HepG2 (cell line): ENCODE data around the gene RMI1. TPM values are rescaled to one million over a fixed set of nuclear protein-coding genes. Genes with fewer than 3 reads are reported as not detected.

Experiments used
- AKAP8 ChIP-seq: sonication (generic); formaldehyde crosslinking; IDR thresholded peaks from 2 replicates; pipeline ENCODE4 v1.5.1; 2020; ENCODE audit warnings: mild to moderate bottlenecking, missing genetic modification reagents
- DPF2 ChIP-seq: sonication (generic); formaldehyde crosslinking; IDR thresholded peaks from 2 replicates; pipeline ENCODE4 v1.4.0; 2020; ENCODE audit warnings: mild to moderate bottlenecking, low read depth, missing genetic modification reagents, borderline replicate concordance
- GATA4 ChIP-seq: sonication (generic); IDR thresholded peaks from 2 replicates; pipeline ENCODE4 v1.6.1; 2016; ENCODE audit warnings: antibody characterized with exemption, low read depth, borderline replicate concordance
- IRF9 ChIP-seq: sonication (generic); formaldehyde crosslinking; IDR thresholded peaks from 2 replicates; pipeline ENCODE4 v1.8.0; 2022; ENCODE audit warnings: missing genetic modification reagents, mild to moderate bottlenecking, borderline replicate concordance
- MTF2 ChIP-seq: sonication (generic); formaldehyde crosslinking; IDR thresholded peaks from 2 replicates; pipeline ENCODE4 v1.5.0; 2020; ENCODE audit warnings: missing genetic modification reagents, borderline replicate concordance
- NFKB2 ChIP-seq: sonication (generic); formaldehyde crosslinking; IDR thresholded peaks from 2 replicates; pipeline ENCODE4 v1.4.0; 2020; ENCODE audit warnings: missing genetic modification reagents, borderline replicate concordance
- NR2C2 ChIP-seq: sonication (generic); formaldehyde crosslinking; IDR thresholded peaks from 2 replicates; pipeline ENCODE4 v1.4.0; 2020; ENCODE audit warnings: missing genetic modification reagents, mild to moderate bottlenecking, moderate library complexity, borderline replicate concordance
- NR2F1 ChIP-seq, 2 experiments: fragments of 450-650 bp in 1 of 2; formaldehyde crosslinking in 1 of 2; IDR thresholded peaks; 2 replicates each; pipeline versions ENCODE4 v1.5.0 to v1.6.1; 2016 to 2020; ENCODE audit warnings: mild to moderate bottlenecking in 1 of 2, missing compliant biosample characterization in 1 of 2, missing genetic modification reagents in 1 of 2, moderate library complexity in 1 of 2
- PRDM15 ChIP-seq: sonication (generic); formaldehyde crosslinking; IDR thresholded peaks from 2 replicates; pipeline ENCODE4 v1.4.0; 2020; ENCODE audit warnings: missing genetic modification reagents
- RBAK ChIP-seq: sonication (generic); formaldehyde crosslinking; IDR thresholded peaks from 2 replicates; pipeline ENCODE4 v1.5.1; 2020; ENCODE audit warnings: mild to moderate bottlenecking, missing genetic modification reagents
- SOX5 ChIP-seq: IDR thresholded peaks from 2 replicates; pipeline ENCODE4 v1.6.1; 2016; ENCODE audit warnings: borderline replicate concordance
- TBX2 ChIP-seq: sonication (generic); formaldehyde crosslinking; IDR thresholded peaks from 2 replicates; pipeline ENCODE4 v1.5.0; 2020; ENCODE audit warnings: missing genetic modification reagents, mild to moderate bottlenecking, borderline replicate concordance
- YEATS4 ChIP-seq: sonication (generic); formaldehyde crosslinking; IDR thresholded peaks from 2 replicates; pipeline ENCODE4 v1.4.0; 2020; ENCODE audit warnings: missing genetic modification reagents, borderline replicate concordance
- ZMYM2 ChIP-seq: sonication (generic); formaldehyde crosslinking; IDR thresholded peaks from 2 replicates; pipeline ENCODE4 v1.8.0; 2022; ENCODE audit warnings: mild to moderate bottlenecking, missing genetic modification reagents
- ZMYM4 ChIP-seq: sonication (generic); formaldehyde crosslinking; IDR thresholded peaks from 2 replicates; pipeline ENCODE4 v1.8.1; 2023; ENCODE audit warnings: mild to moderate bottlenecking, missing genetic modification reagents
- ZNF12 ChIP-seq: sonication (generic); formaldehyde crosslinking; IDR thresholded peaks from 2 replicates; pipeline ENCODE4 v1.5.0; 2020; ENCODE audit warnings: missing genetic modification reagents
- ZNF24 ChIP-seq: fragments of 450-650 bp; IDR thresholded peaks from 2 replicates; pipeline ENCODE4 v1.6.1; 2017; ENCODE audit warnings: antibody characterized with exemption, mild to moderate bottlenecking
- ZNF30 ChIP-seq: sonication (generic); formaldehyde crosslinking; IDR thresholded peaks from 2 replicates; pipeline ENCODE4 v1.5.0; 2020; ENCODE audit warnings: mild to moderate bottlenecking, missing genetic modification reagents
- ZNF441 ChIP-seq: sonication (generic); formaldehyde crosslinking; IDR thresholded peaks from 2 replicates; pipeline ENCODE4 v1.7.0; 2021; ENCODE audit warnings: missing genetic modification reagents, borderline replicate concordance
- polyA plus RNA-seq, 8 experiments: library from polyadenylated mRNA; depleted of rRNA in 3 of 8; stranded (reverse) in 7 of 8; unstranded in 1 of 8; fragments of >200 nt; fragmentation: Illumina TruSeq in 4 of 8; extraction: Trizol in 4 of 8; gene quantifications; 2 replicates each; pipeline versions ENCODE4 v1.2.1 to v1.2.3, GENCODE V29; 2011 to 2016; ENCODE audit warnings: low read depth in 4 of 8, missing spikeins in 1 of 8, mixed read lengths in 1 of 8; ENCODE audit not compliant: insufficient read depth in 1 of 8
- total RNA-seq, 5 experiments: library from RNA; depleted of rRNA; stranded (reverse); fragments of >200 nt; fragmentation: Illumina TruSeq; extraction: Trizol; gene quantifications; 2 replicates each; pipeline ENCODE4 v1.2.3, GENCODE V29; 2016; ENCODE audit warnings: low read depth in 1 of 5
- TF ChIP-seq, protein P1 (sequence below): sonication (generic); formaldehyde crosslinking; IDR thresholded peaks from 2 replicates; pipeline ENCODE4 v1.8.1; 2023; ENCODE audit warnings: mild to moderate bottlenecking, moderate library complexity, missing genetic modification reagents
- TF ChIP-seq, protein P2 (sequence below): sonication (generic); formaldehyde crosslinking; conservative IDR thresholded peaks from 2 replicates; pipeline ENCODE4 v1.4.0; 2020; ENCODE audit warnings: missing genetic modification reagents

RMI1 gene
- total and polyA plus RNA-seq, 2 of the 13 experiments (the other 11 are each of a cell fraction or from before 2014, with no cell fraction given): 0.54 to 3.7 TPM

- TF ChIP-seq IRF9 (CRISPR knock-in tag) (no peak), NFKB2 (CRISPR knock-in tag) (no peak), AKAP8 (CRISPR knock-in tag) (no peak), ZNF24 (no peak), PRDM15 (CRISPR knock-in tag) (no peak), TBX2 (CRISPR knock-in tag) (peak; percentile 89), ZNF30 (CRISPR knock-in tag) (no peak), MTF2 (CRISPR knock-in tag) (no peak), YEATS4 (CRISPR knock-in tag) (no peak), ZNF12 (CRISPR knock-in tag) (0 out of 2 replicates have a peak, but pooled peaks have one; percentile 37), NR2C2 (CRISPR knock-in tag) (peak; percentile 54; the same call in 1 of the 2 replicates), DPF2 (0 out of 2 replicates have a peak, but pooled peaks have one; percentile 23), NR2F1 (CRISPR knock-in tag; IDR thresholded peaks at IDR 0.05) (peak; percentile 68 to 87), SOX5 (peak; percentile 75), GATA4 (no peak), ZMYM2 (CRISPR knock-in tag) (peak; percentile 70), ZNF441 (CRISPR knock-in tag) (no peak), ZMYM4 (CRISPR knock-in tag) (peak; percentile 78), RBAK (CRISPR knock-in tag) (no peak)
- TF ChIP-seq, protein P1, sequence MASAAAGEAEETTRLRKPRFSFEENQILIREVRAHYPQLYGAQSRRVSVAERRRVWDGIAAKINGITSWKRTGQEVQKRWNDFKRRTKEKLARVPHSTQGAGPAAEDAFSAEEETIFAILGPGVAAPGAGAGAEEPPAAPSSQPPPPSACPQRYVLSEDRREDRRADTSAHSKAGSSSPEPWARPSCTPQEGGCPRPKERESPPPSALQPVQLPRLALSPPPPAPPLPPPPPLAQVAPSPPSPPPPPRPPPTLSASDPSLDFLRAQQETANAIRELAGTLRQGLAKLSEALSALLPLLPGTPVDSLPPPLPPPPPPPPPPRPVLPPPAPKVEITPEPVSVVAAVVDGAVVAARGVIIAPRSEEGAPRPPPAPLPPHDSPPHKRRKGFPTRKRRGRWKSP (CRISPR knock-in tag): no peak; the same call in 1 of the 2 replicates
- TF ChIP-seq, protein P2, sequence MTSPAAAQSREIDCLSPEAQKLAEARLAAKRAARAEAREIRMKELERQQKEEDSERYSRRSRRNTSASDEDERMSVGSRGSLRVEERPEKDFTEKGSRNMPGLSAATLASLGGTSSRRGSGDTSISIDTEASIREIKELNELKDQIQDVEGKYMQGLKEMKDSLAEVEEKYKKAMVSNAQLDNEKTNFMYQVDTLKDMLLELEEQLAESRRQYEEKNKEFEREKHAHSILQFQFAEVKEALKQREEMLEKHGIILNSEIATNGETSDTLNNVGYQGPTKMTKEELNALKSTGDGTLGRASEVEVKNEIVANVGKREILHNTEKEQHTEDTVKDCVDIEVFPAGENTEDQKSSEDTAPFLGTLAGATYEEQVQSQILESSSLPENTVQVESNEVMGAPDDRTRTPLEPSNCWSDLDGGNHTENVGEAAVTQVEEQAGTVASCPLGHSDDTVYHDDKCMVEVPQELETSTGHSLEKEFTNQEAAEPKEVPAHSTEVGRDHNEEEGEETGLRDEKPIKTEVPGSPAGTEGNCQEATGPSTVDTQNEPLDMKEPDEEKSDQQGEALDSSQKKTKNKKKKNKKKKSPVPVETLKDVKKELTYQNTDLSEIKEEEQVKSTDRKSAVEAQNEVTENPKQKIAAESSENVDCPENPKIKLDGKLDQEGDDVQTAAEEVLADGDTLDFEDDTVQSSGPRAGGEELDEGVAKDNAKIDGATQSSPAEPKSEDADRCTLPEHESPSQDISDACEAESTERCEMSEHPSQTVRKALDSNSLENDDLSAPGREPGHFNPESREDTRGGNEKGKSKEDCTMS (CRISPR knock-in tag): no peak
Measured at GRCh38 chr9:83986765-83987401, 6.3 kb downstream of the RMI1 start (continued).
